HG03378 (cell line): ENCODE measurements around the gene ABHD14A.

Source experiments
- ATAC-seq: cut with Tn5 transposase; IDR thresholded peaks from one replicate; pipeline ENCODE4 v1.9.1; 2021; ENCODE audit warnings: mild to moderate bottlenecking, moderate library complexity; ENCODE audit not compliant: unreplicated experiment

ABHD14A gene

GRCh38 chr3:52013802-52014598 is 39.1 kb downstream of the ABHD14A start:
- no peak for ATAC-seq

GRCh38 chr3:52014613-52015012 is 39.7 kb downstream of the ABHD14A start:
- ATAC-seq, result no peak

GRCh38 chr3:52015438-52016228 is 40.8 kb downstream of the ABHD14A start:
- no peak for ATAC-seq

DNA sequence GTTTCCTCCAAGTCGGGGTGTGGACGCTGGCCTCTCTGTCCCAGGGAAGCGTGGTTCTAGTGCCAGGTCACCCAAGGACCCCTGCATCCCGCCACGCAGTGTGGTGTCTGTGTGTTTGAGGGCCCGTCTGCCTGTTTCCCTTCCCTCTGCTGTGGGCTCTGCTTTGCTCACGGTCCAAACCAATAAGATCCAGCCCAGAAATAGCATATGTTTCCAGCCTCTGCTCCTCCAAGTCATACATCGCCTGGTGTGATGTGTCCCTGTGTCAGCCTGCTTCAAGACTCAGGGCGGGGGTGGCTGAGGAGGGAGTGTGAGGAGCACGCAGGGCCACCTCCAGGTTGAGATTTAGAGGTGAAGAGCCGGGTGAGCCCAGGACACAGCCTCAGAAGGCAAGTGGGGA is 42.7 kb downstream of the ABHD14A start:
- ATAC-seq, result no peak

- ATAC-seq, result no peak
Observed at GRCh38 chr3:52018319-52019000, 43.6 kb downstream of the ABHD14A start.

DNA sequence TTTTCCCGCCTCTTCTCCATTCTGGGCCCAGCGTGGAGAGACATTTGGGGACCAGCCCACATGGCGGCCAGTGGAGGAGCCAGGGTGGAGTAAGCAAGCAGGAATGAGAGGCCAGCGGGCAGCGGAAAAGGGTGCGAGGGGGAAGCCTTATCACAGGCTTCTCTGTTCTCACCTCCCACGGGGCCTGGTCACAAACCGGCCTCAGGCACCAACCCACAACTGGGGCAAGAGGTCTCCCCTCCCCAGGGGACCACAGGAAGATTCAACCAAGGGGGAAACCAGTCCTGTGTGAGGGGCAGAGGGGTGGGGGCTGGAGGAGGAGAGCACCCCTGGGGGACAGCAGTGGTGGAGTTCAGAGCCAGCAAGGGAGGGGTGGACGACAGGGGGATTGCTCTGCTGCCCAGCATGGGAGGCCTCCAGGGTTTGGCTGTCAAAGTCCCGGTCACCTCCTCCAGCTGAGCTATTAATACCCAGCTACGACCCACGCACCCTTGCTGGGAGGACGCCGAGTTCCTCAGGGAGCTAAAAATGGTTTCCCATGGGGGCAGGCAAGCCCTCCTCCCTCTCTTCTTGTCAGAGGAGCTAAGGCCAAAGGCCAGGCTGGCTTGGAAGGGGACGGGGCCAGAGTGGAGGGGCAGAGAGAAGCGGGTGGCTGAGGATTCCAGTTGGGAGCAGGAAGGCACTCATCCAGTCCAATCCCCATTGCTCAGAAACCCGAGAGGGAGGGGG is 44.7 kb downstream of the ABHD14A start:
- ATAC-seq, result no peak

GRCh38 chr3:52020796-52021195 is 45.9 kb downstream of the ABHD14A start:
- no peak for ATAC-seq

- no peak for ATAC-seq
Observed at GRCh38 chr3:52021489-52022268, 46.8 kb downstream of the ABHD14A start.

DNA sequence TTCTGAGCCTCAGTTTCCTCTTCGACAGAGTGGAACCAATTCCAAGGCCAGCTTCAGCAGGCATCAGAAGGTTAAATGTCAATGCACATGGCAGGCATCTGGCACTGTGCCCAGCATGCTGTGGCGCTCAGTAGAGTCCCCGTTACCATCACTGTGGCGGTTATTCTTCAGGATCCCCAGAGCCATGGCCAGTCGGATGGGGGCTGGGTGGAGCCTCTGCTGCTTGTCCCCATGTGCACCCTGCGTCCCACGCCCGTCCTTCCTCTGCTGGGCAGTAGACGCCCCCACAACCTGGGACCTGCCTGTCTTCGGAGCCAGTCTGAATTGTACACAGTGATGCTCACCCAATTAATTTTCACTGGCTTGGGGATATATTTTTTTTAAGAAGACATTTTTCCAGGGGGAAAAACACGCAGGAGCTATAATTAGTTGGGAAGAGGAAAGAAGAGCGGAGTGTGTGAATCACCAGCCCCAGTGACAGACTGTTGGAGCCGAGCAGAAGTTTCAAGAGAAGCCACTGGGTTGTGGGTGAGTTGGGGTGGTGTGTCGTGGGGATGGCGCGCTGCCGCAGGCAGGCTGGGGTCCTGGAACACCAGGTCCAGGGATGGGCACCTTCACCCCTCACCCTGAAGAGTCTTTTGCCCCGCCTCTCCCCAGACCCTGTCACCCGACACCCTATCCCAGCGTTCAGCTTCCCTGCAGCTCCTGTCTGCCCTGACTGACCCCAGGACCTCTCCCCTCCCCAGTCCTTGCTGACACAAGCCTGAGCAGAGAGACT is 47.6 kb downstream of the ABHD14A start:
- ATAC-seq, result no peak

GRCh38 chr3:52023101-52023770 is 48.4 kb downstream of the ABHD14A start:
- ATAC-seq, result no peak

DNA sequence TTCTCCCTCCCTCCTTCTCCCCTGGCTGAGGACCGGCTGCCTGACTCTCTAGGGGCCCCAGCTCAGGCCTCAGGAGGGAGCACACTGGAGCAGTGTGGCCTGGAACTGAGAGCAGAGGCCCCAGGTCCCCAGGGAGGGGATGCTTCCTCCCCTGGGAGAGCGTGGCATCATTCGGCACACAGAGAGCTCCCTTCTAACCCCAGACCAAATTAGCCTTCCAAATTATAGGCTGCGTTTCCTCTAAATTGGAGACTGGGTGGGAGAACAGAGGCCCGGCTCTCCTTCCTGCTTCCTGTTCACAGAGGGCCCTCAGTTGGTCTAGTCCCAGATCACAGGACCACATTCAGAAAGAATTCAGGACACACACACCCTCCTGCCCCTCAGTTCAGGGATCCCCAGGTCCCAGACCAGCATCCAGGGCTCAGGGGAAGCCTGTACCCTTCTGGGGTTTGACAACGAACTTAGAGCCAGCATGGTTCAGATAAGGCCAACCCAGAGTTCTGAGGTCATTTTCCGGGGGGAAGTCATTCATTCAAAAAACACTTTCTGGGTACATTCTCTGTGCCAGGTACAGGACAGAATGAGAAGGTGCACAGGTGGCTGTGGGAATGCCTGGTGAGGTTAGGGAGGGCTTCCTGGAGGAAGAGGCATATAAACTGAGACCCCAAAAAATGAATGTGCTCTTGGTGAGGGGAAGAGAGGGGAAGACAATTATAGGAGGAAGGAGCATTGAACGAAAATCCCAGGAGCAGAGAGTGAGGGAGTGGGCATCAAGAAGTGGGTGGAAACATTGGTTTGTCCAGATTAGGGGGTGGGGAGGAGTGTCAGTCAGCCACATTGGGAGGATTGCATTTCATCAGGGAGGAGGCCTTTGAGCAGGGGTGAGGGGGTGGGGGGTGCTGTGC is 49.2 kb downstream of the ABHD14A start:
- no peak for ATAC-seq

DNA sequence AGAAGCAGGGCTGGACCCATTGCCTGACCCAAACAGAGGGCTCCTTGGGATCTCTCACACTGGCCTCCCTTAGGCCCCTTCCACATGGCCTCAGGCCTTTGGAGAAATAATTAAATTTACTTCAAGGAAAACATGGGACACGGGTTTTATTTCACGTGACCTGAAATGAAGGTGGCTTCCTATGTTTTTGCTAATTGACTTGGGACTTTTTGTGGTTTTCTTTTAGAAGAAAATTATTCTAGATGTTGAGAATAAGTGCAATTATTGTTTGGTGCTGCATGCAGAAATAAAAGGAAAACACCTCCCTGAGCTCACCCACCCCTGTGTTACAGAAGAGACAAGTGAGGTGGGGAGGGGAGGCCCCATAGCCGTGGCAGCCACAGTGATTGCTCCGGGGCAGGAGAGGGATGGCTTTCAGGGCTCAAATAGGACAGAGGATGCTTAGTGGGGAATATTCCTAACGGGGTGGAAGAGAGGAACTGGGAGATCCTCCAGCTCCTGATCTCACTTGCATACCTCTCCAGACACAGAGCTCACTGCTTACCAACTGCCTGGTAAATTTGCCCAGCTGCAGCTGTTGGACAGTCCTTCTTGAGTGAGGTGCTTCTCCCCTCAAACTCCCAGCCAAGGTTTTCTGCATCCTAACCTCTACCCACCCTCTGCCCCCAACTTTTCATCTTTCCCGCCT is 50.0 kb downstream of the ABHD14A start:
- ATAC-seq, result no peak

DNA sequence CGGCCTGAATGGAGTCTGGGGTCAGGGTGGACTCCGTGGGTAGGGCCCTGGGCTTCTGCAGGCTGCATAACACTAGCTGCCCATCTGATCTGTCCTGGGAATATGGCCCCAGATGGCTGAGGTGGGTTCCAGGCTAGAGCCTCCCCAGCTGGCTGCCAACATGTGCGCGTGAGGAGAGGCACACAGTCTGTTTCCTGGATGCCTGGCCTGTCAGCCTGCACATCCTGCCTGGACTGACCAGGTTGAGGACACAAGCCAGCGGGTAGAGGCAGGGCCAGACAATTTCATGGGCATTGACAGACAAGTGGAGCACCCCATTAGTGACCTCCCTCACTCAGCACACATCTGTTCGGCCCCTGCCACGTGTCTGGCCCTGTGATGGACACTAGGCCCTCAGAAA is 50.6 kb downstream of the ABHD14A start:
- no peak for ATAC-seq

- ATAC-seq, result no peak
Observed at GRCh38 chr3:52026041-52026440, 51.2 kb downstream of the ABHD14A start.

DNA sequence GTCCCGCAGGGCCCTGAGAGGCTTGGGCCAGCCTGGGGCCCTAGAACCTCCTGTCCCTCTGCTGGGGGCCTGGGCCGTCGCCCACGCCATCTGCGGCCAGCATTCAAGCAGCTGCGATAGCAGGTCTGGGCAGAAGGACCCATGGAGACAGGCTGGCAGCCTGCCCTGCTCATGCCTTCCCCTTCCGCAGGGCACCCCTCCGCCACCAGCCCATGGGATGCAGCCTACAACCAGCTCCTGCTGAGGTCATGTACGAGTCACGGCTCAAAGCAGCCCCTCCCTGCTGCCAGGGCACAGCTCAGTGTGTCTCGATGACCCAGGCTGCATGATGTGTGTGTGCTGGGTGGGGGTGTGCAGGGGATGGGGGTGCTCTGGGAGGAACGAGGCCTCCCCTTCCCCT is 53.7 kb downstream of the ABHD14A start:
- no peak for ATAC-seq

DNA sequence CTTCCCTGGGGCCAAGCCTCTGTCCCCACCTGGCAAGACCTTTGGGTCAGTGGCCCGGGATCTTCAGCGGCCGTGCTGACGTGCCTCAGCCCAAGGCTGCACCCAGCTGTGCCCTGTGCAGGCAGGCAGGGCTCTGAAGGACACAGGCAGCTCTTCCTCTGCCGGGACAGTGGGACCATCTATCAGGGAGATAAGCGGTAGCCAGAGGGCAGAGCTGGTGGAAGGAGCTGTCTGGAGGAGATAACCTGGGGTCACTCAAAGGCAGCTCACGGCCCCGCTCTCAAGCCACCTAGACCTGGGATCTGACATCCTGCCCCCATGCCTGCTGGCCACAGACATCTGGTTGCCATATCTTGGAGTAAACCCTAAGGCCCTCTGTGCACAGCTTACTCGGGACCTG is 54.2 kb downstream of the ABHD14A start:
- ATAC-seq, result no peak

GRCh38 chr3:52029535-52029934 is 54.7 kb downstream of the ABHD14A start:
- ATAC-seq, result no peak
